Stimulated activated CD8-positive, alpha-beta memory T cell treated with anti-CD3 and anti-CD28 coated beads, Interleukin-4, amount 100 ng/mL, for 48 hours (primary cell): ENCODE measurements around the gene PPP1R13L.
"Not testable (repeated sequence)": the region's sequence is repeated elsewhere in the genome, so short reads cannot be mapped to it uniquely, and the experiment has no call there.

Source experiments
- DNase-seq: peaks from one replicate; pipeline ENCODE4 v3.0.0-alpha.2; 2020

Gene PPP1R13L, protein sequence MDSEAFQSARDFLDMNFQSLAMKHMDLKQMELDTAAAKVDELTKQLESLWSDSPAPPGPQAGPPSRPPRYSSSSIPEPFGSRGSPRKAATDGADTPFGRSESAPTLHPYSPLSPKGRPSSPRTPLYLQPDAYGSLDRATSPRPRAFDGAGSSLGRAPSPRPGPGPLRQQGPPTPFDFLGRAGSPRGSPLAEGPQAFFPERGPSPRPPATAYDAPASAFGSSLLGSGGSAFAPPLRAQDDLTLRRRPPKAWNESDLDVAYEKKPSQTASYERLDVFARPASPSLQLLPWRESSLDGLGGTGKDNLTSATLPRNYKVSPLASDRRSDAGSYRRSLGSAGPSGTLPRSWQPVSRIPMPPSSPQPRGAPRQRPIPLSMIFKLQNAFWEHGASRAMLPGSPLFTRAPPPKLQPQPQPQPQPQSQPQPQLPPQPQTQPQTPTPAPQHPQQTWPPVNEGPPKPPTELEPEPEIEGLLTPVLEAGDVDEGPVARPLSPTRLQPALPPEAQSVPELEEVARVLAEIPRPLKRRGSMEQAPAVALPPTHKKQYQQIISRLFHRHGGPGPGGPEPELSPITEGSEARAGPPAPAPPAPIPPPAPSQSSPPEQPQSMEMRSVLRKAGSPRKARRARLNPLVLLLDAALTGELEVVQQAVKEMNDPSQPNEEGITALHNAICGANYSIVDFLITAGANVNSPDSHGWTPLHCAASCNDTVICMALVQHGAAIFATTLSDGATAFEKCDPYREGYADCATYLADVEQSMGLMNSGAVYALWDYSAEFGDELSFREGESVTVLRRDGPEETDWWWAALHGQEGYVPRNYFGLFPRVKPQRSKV

DNA sequence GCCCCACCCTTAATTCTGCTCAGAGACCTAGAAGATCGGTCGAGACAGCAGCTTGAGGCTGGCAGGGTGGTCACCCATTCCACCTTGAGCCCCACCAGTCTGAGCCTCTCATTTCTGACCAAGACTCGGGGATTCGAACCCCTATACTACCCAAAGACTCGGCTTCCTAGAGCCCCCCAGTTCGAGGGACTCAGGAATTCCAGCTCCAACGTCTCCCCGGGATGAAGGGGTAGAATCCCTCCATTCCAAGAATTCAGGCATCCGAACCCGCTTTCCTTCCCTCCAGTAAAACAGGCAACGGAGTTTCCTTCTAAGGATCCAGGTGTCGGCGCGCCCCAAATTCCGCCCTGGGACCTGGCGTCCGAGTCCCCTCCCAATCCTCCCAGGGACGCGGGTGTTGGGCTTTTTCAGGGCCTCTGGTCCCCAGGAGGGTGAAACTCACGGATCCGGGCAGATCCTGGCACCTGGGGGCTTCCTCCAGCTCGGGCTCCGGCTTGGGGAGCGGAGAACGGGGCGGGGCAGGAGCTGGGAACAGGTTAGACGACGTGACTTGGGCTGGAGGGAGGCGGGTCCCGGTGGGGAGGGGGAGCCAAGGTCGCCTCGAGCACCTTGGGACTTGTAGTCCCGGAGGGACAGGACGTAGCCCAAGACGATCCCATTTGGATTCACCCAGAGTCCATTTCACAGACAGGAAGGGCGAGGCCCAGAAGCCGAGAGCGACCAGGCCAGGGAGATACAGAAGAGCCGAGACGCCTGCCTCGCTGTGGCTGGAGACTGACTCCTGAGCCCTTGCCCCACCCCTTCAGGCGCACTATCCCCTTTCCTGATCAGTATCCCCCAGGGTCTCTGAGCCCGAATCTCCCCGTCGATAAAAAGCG is at the start of gene PPP1R13L:
Gene PPP1R13L, minus strand, starts transcription at position 513 of the 878 bp plus-strand sequence. CDS start 6,751 bp downstream, outside the sequence.
- peak; percentile 77 for DNase-seq

DNA sequence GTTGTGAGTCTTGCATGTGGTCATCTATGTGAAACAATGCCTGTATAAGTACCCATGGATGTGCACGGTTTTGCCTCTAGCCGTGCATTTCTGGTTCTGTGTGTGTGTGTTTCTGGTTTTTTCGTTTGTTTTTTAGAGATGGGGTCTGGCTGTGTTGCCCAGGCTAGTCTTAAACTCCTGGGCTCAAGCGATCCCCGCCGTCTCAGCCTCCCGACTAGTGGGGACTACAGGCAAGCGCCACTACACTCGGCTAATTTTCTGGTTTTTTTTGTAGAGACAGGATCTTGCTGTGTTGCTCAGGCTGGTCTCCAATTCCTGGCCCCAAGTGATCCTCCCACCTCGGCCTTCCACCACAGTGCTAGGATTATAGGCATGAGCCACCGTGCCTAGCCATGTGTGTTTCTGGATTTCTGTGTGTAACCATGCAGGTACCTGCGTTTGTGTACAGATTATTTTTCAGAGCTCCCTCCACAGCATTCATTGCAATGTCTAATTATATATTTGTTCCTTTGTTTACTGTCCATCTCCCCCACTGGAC is 47.0 kb upstream of the PPP1R13L start:
- no peak for DNase-seq

DNA sequence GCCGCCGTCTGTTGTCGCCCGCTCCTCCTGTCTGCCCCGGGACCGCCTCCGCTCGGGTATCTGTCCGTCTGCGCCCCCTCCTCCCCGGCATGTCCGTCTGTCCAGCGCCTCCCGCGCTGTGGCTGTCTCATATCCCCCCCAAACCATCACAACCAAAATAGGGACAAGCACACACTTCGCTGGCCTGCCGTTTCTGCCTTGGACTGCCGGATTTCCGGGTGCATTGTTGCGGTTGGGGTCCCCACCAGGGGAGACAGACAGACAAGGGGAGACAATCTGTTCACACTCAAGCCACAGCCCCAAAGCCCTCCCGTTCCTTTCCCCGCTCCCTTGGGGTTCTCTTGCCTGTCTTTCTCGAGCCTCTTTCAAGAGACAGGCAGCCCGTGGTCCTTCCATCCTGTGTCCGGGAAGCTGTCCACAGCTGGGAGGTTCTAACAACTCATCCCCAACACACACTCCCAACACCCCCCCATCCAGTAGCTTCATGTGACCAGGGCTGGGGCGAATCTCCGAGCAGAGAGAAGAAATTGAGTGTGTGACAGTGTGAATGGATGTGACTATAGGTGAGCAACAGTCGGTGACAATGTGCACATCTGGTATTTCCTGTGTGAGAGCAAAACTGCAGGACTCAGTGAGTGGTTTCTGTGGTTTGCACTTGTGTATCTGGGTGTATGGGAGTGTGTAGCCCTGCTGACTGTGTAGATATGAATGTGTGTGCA is 46.4 kb upstream of the PPP1R13L start:
- DNase-seq = peak; percentile 63

DNA sequence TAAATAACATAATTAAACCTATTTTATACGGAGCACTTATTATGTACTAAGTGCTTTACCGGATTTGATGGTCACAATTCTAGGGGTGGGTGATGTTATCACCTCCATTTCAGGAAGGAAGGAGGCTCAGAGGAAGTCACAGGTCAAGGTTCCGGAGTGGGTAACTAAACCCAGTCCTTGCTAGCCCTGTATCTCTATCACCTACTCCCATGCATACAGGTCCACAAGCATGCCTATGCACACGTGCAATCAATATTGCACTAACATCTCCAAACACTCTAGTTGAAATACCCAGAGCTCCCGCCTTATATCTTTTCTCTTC is 45.1 kb upstream of the PPP1R13L start:
- DNase-seq = no peak

DNA sequence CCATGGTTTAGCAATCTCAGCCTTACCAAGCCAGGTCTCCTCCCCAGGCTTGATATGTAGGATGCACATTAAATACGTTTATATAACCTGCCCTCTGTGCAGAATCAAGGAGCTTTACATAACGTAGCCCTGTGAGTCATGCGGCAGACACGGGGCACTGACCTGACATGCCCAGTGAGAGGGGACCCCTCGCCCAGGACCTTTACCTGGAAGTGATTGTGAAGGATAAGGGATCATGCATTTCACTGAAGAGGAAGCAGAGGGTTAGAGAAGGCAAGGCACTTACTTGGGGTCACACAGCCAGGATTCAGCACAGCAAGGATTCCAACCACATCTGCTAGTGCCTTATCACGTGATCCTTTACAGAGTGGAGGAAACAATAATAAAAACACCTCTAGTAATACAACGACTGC is 44.0 kb upstream of the PPP1R13L start:
- DNase-seq = no peak

DNA sequence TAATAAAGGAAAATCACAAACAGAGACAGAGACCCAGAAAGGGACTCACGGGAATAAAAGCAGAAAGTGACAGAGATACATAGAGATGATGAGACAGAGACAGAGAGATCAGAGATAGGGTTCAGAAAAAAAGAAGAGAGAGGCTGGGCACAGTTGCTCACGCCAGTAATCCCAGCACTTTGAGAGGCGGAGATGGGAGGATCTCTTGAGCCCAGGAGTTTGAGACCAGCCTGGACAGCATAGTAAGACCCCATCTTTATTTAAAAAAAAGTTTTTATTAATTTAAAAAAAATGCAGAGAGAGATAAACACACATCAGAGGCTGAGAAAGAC is 43.5 kb upstream of the PPP1R13L start:
- DNase-seq = no peak

DNA sequence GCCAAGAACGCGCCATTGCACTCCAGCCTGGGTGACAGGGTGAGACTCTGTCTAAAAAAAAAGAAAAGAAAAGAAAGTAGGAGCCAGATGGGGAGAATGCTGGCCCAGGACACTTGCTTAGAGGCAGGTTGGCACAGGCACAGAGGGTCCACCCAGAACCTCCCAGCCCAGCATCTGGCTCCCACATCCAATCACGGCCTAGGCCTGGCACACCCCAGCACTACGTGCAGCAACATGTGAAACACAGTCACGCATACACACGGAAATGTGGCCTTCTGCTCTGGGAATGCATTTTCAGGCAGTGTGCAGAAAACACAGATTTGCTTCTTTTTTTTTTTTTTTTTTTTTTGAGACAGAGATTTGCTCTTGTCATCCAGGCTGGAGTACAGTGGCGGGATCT is 42.1 kb upstream of the PPP1R13L start:
- no peak for DNase-seq

DNA sequence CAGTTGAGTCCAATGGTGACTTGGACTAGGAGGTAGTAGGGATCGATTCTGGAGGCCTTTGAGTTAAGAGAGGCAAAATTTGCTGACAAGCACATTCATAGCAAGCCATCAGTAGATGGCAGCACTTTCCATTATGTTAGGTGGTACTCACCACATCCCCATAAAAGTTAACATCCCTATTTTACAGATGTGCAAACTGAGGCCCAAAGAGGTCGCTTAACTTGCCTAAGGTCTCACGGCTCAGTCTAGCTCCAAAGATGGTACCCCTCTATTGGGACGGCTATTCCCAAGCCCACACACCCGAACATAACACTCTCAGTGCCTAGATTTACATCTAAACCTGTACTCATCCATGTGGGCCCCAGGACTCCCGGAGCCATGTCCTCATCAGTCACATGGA is 41.4 kb upstream of the PPP1R13L start:
- no peak for DNase-seq

DNA sequence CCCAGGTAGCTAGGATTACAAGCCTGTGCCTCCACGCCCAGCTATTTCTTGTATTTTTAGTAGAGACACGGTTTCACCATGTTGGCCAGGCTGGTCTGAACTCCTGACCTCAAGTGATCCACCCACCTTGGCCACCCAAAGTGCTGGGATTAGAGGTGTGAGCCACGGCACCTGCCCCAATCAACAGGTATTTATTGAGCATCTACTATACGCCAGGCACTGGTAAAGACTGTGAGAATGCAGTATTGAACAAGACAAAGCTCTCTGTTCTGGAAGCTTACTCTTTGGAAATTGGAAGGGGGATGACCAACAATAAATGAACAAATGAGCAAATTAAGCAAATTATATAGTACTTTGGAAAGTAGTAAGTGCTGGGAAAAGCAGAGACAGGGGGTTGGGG is 40.3 kb upstream of the PPP1R13L start:
- DNase-seq = no peak

DNA sequence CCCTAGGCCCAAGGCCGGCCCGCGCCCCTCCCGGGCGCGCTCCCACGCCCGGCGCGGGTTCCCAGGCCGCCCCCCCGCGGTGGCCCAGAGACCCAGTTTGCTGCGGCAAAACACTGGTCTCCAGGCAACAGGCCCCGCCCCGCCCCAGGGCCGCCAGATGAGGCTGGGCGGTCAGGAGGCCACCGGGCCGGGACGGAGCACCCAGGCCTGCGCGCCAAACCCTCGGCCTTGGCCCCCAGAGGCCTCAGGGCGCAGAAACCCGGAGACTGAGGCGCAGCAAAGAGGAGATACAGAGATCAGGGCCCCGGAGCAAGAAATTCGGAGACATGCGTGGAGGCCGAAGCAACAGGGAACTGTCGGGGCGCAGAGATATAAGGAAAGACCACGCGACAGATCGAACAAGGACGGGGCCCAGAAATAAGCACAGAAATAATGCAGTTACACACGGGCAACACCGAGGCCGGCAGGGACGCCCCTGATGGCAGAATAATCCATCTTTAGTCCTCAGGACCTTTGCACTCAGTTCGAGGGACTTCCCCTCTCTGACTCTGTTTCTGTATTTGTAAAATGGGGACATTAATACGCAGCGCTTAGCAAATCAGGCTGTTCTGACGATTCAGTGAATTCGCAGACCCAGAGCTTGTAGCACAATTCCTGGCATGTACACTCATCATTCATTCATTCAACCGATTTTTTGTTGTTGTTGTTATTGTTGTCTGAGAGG is 39.6 kb upstream of the PPP1R13L start:
- peak; percentile 87 for DNase-seq

DNA sequence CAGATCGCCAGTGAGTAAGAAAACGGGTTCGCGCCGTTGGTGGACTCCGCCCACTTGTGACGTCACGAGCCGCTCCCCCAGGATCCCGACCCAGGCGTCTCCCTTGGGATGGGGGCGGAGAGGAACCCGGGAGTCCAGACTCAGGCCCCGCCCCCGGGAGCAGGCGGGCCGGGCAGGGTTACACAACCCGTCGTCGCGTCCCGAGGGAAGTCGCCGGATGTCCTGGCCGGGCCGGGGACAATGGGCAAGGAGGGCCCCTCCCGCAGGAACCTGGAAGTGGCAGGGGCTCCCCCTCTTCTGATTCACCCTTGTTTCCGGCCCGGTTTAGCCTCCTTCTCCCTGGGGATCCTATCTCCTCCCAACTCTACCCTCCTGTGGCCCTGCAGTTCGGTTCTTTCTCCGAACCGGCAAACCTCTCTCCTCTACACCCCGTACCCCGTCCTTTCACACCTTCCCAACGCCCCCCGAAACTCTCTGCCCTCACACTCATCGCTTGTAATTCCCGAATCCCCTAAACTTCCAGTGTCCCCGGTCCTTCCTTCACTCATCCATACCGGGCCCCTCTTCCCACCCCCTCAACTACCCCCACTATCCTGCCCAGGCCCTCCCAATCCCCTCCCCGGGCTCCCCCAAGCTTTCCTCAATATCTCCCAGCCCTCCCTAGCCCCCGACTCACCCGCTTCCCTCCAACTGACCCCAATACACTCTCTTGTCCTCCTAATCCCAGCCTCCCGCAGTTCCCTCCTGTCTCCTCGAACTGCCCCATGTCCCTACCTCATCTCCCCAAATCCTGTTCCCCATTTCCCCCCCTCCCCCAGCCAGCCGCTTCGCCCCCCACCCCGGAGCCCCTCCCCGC is 38.8 kb upstream of the PPP1R13L start:
- DNase-seq = peak; percentile 73

DNA sequence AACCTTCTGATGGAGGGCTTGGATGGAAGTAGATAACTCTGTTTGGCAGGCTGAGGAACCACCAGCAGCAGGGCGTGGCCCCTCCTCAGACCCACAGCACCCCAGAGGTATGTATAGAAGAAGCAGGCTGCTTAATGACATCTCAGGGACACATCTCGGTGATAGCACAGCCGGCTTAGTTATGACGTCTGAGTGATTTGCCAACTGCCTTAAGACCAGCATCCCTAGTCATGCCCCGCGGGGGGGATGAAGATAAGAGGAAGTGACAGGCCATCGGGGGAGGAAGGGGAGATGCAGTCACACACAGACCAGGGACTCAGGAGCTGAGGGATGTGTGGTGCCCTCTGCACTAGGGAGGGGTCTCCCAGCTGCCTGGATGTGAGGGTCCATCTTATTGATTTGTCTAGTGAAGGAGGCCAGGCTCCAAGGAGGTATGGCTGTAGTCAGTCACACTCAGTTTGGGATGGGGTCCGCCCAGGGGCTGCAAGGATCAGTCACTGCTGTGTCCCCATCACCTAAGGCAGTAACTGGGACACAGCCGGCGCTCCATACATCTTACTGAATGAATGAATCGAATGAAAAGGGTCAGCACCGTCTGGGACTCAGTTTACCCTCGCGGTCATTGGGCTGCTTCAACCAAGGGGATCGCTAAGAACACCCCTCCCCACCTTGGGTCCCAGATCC is 38.1 kb upstream of the PPP1R13L start:
- DNase-seq = peak; percentile 61

DNA sequence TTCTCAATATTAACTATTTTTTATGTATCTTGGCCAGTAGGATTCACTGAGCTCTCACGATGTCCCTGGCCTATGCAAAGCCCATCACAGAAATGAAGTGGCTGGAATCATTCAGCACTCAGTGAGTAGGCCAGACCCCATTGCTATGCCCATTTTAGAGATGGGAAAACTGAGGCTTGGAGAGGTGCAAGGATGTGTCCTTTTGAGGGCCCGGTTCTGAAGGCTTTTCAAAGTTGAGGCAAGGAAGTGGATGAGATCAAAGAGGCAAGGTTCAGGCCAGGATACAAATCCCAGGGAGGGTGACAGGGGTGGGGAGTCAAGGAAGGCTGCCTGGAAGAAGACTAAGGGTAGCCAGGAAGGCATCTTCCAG is 37.5 kb upstream of the PPP1R13L start:
- no peak for DNase-seq

DNA sequence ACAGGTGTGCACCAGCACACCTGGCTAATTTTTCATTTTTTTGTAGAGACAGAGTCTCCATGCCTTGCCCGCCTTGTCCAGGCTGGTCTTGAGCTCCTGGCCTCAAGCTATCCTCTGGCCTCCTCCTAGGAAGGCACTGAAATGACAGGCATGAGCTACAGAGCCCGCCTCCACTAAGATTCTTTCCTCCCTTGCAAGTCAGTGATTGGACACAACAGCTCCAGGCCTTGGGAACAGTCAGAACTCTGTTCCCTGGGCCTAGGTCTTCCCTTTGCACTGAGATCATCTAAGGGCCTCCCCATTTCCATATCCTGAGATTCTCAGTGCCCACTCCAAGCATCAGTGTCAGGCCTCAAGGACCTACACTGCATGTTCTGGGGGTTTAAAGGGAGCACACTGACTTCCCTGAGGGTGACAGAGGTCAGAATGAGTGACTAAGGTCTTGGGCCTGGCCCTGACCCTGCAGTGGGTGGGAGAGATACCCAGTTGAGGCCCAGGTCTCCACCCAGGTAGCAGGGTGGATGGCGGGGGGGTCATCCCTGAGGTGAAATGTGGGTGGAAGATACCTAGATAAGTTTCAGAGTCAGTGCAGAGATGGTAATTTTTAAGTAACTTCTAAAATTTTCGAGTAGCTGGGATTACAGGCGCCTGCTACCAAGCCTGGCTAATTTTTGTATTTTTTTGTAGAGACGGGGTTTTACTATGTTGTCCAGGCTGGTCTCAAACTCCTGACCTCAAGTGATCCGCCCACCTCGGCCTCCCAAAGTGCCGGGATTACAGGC is 36.2 kb upstream of the PPP1R13L start:
- no peak for DNase-seq

DNA sequence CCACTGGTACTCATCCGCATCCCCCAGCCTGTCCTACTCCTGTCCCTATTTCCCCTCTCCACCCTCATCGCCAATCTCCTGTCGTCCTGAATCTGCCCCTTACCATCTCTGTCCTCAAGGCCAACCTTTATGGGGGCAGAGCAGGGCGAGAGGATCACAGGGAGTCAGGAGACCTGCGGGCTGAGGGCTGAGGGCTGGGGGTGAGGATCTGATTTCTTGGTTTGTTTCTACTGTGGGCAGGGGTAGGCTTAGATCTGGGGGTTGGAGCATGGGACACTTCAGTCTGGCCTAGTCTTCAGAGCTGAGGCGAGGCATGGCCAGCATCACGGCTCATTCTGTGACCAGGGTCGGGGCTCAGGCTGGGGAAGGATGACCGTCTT is 35.4 kb upstream of the PPP1R13L start:
- DNase-seq = no peak

DNA sequence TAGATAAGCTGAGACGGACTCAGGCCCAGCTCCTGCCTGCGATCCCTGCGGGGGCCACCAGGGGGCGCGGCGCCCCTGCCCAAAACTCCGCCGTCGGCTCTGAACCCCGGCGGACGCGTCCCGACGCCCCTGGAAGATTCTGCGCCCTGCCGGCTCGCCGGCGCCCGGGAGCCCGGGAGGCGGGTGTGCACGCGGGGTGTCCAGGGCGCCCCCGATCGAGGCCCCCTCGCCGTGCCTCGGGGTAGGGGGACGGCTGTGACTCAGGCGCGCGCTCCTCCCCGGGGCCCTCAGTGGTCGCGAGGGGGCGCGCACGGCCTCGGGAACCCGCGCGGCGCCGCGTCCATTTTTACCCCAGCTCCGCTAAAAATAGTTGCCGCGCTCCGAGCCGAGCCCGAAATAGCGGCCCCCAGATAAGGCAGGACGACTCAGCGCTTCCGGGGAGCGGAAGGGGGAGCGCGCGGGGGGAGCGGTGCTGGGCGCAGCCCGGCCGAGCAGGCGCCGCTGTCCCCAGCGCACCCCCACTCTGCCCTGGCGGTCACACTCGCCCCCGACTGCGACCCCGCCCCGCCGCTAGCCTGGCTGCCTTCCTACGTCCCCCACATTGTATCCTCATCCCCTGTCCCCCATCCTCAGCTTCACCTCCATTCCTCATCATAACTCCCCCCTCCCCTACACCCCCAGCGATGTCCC is 34.8 kb upstream of the PPP1R13L start:
- DNase-seq = peak; percentile 88

DNA sequence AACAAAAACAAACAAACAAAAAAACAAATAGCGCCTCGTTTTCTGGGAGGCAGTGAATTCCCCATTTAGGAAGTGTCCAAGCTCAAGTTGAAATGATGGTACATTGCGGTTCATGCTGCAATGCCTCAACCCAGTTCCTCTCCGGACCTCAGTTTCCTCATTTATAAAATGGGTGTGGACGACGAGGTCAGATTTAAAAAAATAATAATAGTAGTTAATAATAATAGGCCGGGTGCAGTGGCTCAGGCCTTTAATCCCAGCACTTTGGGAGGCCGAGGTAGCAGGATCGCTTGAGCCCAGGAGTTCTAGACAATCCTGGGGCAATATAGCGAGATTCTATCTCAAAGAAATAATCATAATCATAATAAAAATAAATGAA is 34.3 kb upstream of the PPP1R13L start:
- DNase-seq = no peak

DNA sequence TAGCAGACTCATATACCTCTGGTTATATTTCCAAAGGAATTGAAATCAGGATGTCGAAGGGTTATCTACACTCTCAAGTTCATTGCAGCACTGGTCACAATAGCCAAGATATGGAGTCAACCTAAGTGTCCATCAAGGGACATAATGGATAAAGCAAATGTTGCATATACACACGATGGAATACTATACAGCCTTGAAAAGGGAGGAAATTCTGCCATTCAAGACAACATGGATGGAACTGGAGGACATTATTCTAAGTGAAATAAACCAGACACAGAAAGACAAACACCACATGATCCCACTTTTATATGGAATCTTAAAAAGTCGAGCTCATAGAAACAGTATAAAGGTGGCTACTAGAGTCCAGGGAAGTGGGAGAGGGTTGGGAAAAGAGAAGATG is 32.5 kb upstream of the PPP1R13L start:
- DNase-seq = no peak

DNA sequence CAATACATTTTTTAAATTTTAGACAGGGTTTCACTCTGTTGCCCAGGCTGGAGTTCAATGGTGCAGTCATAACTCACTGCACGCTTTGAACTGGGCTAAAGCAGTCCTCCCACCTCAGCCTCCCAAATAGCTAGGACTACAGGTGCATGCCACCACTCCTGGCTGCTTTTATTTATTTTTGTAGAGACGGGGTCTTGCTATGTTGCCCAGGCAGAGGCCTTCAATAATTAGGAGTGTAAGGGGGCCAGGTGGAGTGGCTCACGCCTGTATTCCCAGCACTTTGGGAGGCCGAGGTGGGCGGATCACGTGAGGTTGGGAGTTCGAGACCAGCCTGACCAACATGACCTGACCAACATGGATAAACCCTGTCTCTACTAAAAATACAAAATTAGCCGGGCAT is 27.7 kb upstream of the PPP1R13L start:
- not testable (repeated sequence) for DNase-seq
